Central memory CD8-positive, alpha-beta T cell (primary cell): ENCODE measurements around the gene LRRC46.

Source experiments
- ATAC-seq: fragments of 150-1000 bp; cut with Tn5 transposase; replicated peaks from 2 replicates; pipeline ENCODE4 v1.10.0; 2022; ENCODE audit warnings: mild to moderate bottlenecking, moderate FRiP score, moderate number of reproducible peaks; ENCODE audit not compliant: poor library complexity, severe bottlenecking; ENCODE audit errors: extremely low read depth
- DNase-seq, 2 donors: peaks; one replicate each; pipeline ENCODE4 v3.0.0; 2021; ENCODE audit warnings: low spot score in 2 of 2
- H3K27ac Mint-ChIP-seq: one replicate; pipeline ENCODE4 v1.8.0; 2022; ENCODE audit warnings: low read depth, mild to moderate bottlenecking, moderate library complexity, mixed read lengths
- H3K27me3 Mint-ChIP-seq: one replicate; pipeline ENCODE4 v1.8.0; 2022; ENCODE audit warnings: mixed read lengths
- H3K36me3 Mint-ChIP-seq: one replicate; pipeline ENCODE4 v1.8.0; 2022; ENCODE audit warnings: mild to moderate bottlenecking, moderate library complexity, mixed read lengths; ENCODE audit not compliant: insufficient read depth
- H3K4me1 Mint-ChIP-seq: one replicate; pipeline ENCODE4 v1.8.0; 2022; ENCODE audit warnings: mixed read lengths
- H3K4me3 Mint-ChIP-seq: one replicate; pipeline ENCODE4 v1.8.0; 2022; ENCODE audit warnings: mild to moderate bottlenecking, moderate library complexity, mixed read lengths
- H3K9me3 Mint-ChIP-seq: one replicate; pipeline ENCODE4 v1.8.0; 2022; ENCODE audit warnings: mixed read lengths

The LRRC46 gene

GRCh38 chr17:47852113-47852949 is 20.9 kb downstream of the LRRC46 start:
- peak overlapping the region; percentile 25 for H3K27ac Mint-ChIP-seq
- peak overlapping the region; percentile 58 for H3K4me3 Mint-ChIP-seq
- ATAC-seq (no peak), DNase-seq (no peak)
- peaks cover 3% of the 10 kb centered on the region for H3K36me3 Mint-ChIP-seq
- H3K27me3 Mint-ChIP-seq, result peaks cover 90% of the 10 kb centered on the region
- H3K9me3 Mint-ChIP-seq, result no peaks in the 10 kb centered on the region
- peaks cover 18% of the 10 kb centered on the region for H3K4me1 Mint-ChIP-seq

- DNase-seq, result no peak
- H3K36me3 Mint-ChIP-seq, result peaks cover 3% of the 10 kb centered on the region
Observed at GRCh38 chr17:47853616-47854015, 22.1 kb downstream of the LRRC46 start.

GRCh38 chr17:47855737-47856136 is 24.3 kb downstream of the LRRC46 start:
- no peak for DNase-seq
- no peak overlapping the region for H3K4me3 Mint-ChIP-seq
- H3K36me3 Mint-ChIP-seq, result peaks cover 2% of the 10 kb centered on the region
- no peaks in the 10 kb centered on the region for H3K9me3 Mint-ChIP-seq
- peaks cover 11% of the 10 kb centered on the region for H3K4me1 Mint-ChIP-seq
- no peak for ATAC-seq
- H3K27me3 Mint-ChIP-seq, result peaks cover 88% of the 10 kb centered on the region
- H3K27ac Mint-ChIP-seq, result no peak overlapping the region

More at GRCh38 chr17:47853616-47854015, 22.1 kb downstream of the LRRC46 start:
- Mint-ChIP-seq H3K27ac (no peak overlapping the region), H3K27me3 (peaks cover 89% of the 10 kb centered on the region), H3K4me1 (peaks cover 18% of the 10 kb centered on the region), H3K9me3 (no peaks in the 10 kb centered on the region), H3K4me3 (no peak overlapping the region)
- no peak for ATAC-seq

GRCh38 chr17:47856830-47857229 is 25.4 kb downstream of the LRRC46 start:
- no peak overlapping the region for H3K27ac Mint-ChIP-seq
- H3K36me3 Mint-ChIP-seq, result peaks cover under 1% of the 10 kb centered on the region
- H3K4me3 Mint-ChIP-seq, result no peak overlapping the region
- DNase-seq (no peak), ATAC-seq (no peak)
- peaks cover 80% of the 10 kb centered on the region for H3K27me3 Mint-ChIP-seq
- peaks cover 8% of the 10 kb centered on the region for H3K4me1 Mint-ChIP-seq
- H3K9me3 Mint-ChIP-seq, result no peaks in the 10 kb centered on the region

- Mint-ChIP-seq H3K4me1 (no peaks in the 10 kb centered on the region), H3K27me3 (peaks cover 71% of the 10 kb centered on the region), H3K4me3 (no peak overlapping the region), H3K9me3 (no peaks in the 10 kb centered on the region), H3K36me3 (no peaks in the 10 kb centered on the region), H3K27ac (no peak overlapping the region)
- no peak for ATAC-seq
- no peak for DNase-seq
Observed at GRCh38 chr17:47857551-47858455, 26.3 kb downstream of the LRRC46 start.

- no peaks in the 10 kb centered on the region for H3K36me3 Mint-ChIP-seq
- H3K27ac Mint-ChIP-seq, result no peak overlapping the region
- DNase-seq (no peak), ATAC-seq (no peak)
- peaks cover 56% of the 10 kb centered on the region for H3K27me3 Mint-ChIP-seq
- H3K4me3 Mint-ChIP-seq, result no peak overlapping the region
- no peaks in the 10 kb centered on the region for H3K9me3 Mint-ChIP-seq
- no peaks in the 10 kb centered on the region for H3K4me1 Mint-ChIP-seq
Observed at GRCh38 chr17:47860386-47860785, 28.9 kb downstream of the LRRC46 start.

GRCh38 chr17:47862621-47863440 is 31.4 kb downstream of the LRRC46 start:
- ATAC-seq (no peak), DNase-seq (no peak)
- peaks cover 54% of the 10 kb centered on the region for H3K27me3 Mint-ChIP-seq
- no peak overlapping the region for H3K4me3 Mint-ChIP-seq
- peaks cover 1% of the 10 kb centered on the region for H3K36me3 Mint-ChIP-seq
- H3K9me3 Mint-ChIP-seq, result no peaks in the 10 kb centered on the region
- H3K27ac Mint-ChIP-seq, result no peak overlapping the region
- no peaks in the 10 kb centered on the region for H3K4me1 Mint-ChIP-seq

GRCh38 chr17:47864791-47865216 is 33.3 kb downstream of the LRRC46 start:
- Mint-ChIP-seq H3K9me3 (no peaks in the 10 kb centered on the region), H3K36me3 (peaks cover 2% of the 10 kb centered on the region), H3K4me1 (no peaks in the 10 kb centered on the region), H3K4me3 (no peak overlapping the region), H3K27me3 (peaks cover 57% of the 10 kb centered on the region), H3K27ac (no peak overlapping the region)
- DNase-seq (no peak), ATAC-seq (no peak)

- peaks cover 70% of the 10 kb centered on the region for H3K27me3 Mint-ChIP-seq
- H3K4me1 Mint-ChIP-seq, result no peaks in the 10 kb centered on the region
- H3K9me3 Mint-ChIP-seq, result no peaks in the 10 kb centered on the region
- DNase-seq, result no peak
- H3K4me3 Mint-ChIP-seq, result no peak overlapping the region
- ATAC-seq, result no peak
- peaks cover 2% of the 10 kb centered on the region for H3K36me3 Mint-ChIP-seq
- no peak overlapping the region for H3K27ac Mint-ChIP-seq
Observed at GRCh38 chr17:47866941-47867340, 35.5 kb downstream of the LRRC46 start.

GRCh38 chr17:47867813-47868533 is 36.5 kb downstream of the LRRC46 start:
- no peaks in the 10 kb centered on the region for H3K9me3 Mint-ChIP-seq
- H3K27me3 Mint-ChIP-seq, result peaks cover 81% of the 10 kb centered on the region

GRCh38 chr17:47869114-47869513 is 37.6 kb downstream of the LRRC46 start:
- no peak overlapping the region for H3K4me3 Mint-ChIP-seq
- no peaks in the 10 kb centered on the region for H3K4me1 Mint-ChIP-seq
- no peaks in the 10 kb centered on the region for H3K9me3 Mint-ChIP-seq
- H3K27ac Mint-ChIP-seq, result no peak overlapping the region
- peaks cover 92% of the 10 kb centered on the region for H3K27me3 Mint-ChIP-seq
- DNase-seq, result no peak
- ATAC-seq, result no peak
- H3K36me3 Mint-ChIP-seq, result peaks cover 2% of the 10 kb centered on the region

More at GRCh38 chr17:47867813-47868533, 36.5 kb downstream of the LRRC46 start:
- H3K27ac Mint-ChIP-seq, result no peak overlapping the region
- H3K4me3 Mint-ChIP-seq, result no peak overlapping the region
- peaks cover 2% of the 10 kb centered on the region for H3K36me3 Mint-ChIP-seq
- H3K4me1 Mint-ChIP-seq, result no peaks in the 10 kb centered on the region
- no peak for ATAC-seq
- DNase-seq, result no peak
